ENCODE data around the gene ECHS1.

ECHS1 gene

GRCh38 chr10:133378251-133379096 is 5.3 kb upstream of the ECHS1 start (continued):
- TF ChIP-seq ZNF354C (tag by site-specific recombination; IDR thresholded peaks at IDR 0.05; ENCODE audit: borderline replicate concordance, low read depth) (no peak), TRIM28 (IDR thresholded peaks at IDR 0.05; ENCODE audit: borderline replicate concordance, low read length) (no peak), ZNF2 (tag by site-specific recombination; IDR thresholded peaks at IDR 0.05) (peak; percentile 83), ZIC2 (tag by site-specific recombination; IDR thresholded peaks at IDR 0.05) (peak; percentile 72), ZBTB48 (tag by site-specific recombination; IDR thresholded peaks at IDR 0.05) (peak; percentile 80; the same call in 1 of the 2 replicates), ZNF174 (tag by site-specific recombination; IDR thresholded peaks at IDR 0.05) (no peak), ZNF449 (tag by site-specific recombination; IDR thresholded peaks at IDR 0.05) (peak; percentile 22; the same call in 1 of the 2 replicates), ZNF121 (tag by site-specific recombination; IDR thresholded peaks at IDR 0.05) (no peak), ZNF48 (tag by site-specific recombination; IDR thresholded peaks at IDR 0.05) (no peak), SP3 (tag by site-specific recombination; IDR thresholded peaks at IDR 0.05) (peak; percentile 63), ZNF324 (tag by site-specific recombination; IDR thresholded peaks at IDR 0.05) (no peak), SP2 (tag by site-specific recombination; IDR thresholded peaks at IDR 0.05) (peak; percentile 65), ZNF114 (tag by site-specific recombination; IDR thresholded peaks at IDR 0.05) (no peak), ZNF777 (tag by site-specific recombination; IDR thresholded peaks at IDR 0.05; ENCODE audit: borderline replicate concordance) (0 out of 2 replicates have a peak, but pooled peaks have one; percentile 56), BCL11B (tag by site-specific recombination; IDR thresholded peaks at IDR 0.05; ENCODE audit: low read depth) (no peak), ZNF112 (tag by site-specific recombination; IDR thresholded peaks at IDR 0.05) (no peak), ZFP37 (tag by site-specific recombination; IDR thresholded peaks at IDR 0.05) (no peak), ZNF571 (tag by site-specific recombination; IDR thresholded peaks at IDR 0.05) (no peak), YY2 (tag by site-specific recombination; IDR thresholded peaks at IDR 0.05) (no peak), GLIS2 (tag by site-specific recombination; IDR thresholded peaks at IDR 0.05) (peak; percentile 71), ZNF10 (tag by site-specific recombination; IDR thresholded peaks at IDR 0.05) (no peak), KLF8 (tag by site-specific recombination; IDR thresholded peaks at IDR 0.05) (peak; percentile 38), ZSCAN4 (tag by site-specific recombination; IDR thresholded peaks at IDR 0.05) (no peak), ZNF501 (tag by site-specific recombination; IDR thresholded peaks at IDR 0.05) (peak; percentile 68; the same call in 1 of the 2 replicates), MEIS1 (CRISPR knock-in tag; IDR thresholded peaks at IDR 0.05; ENCODE audit: borderline replicate concordance) (no peak), ZSCAN30 (tag by site-specific recombination; IDR thresholded peaks at IDR 0.05) (no peak), ZEB2 (tag by site-specific recombination; IDR thresholded peaks at IDR 0.05) (0 out of 2 replicates have a peak, but pooled peaks have one; percentile 18), ZNF658 (tag by site-specific recombination; IDR thresholded peaks at IDR 0.05) (no peak), ZNF423 (tag by site-specific recombination; IDR thresholded peaks at IDR 0.05) (0 out of 2 replicates have a peak, but pooled peaks have one; percentile 25)
- TF ChIP-seq, protein P1, sequence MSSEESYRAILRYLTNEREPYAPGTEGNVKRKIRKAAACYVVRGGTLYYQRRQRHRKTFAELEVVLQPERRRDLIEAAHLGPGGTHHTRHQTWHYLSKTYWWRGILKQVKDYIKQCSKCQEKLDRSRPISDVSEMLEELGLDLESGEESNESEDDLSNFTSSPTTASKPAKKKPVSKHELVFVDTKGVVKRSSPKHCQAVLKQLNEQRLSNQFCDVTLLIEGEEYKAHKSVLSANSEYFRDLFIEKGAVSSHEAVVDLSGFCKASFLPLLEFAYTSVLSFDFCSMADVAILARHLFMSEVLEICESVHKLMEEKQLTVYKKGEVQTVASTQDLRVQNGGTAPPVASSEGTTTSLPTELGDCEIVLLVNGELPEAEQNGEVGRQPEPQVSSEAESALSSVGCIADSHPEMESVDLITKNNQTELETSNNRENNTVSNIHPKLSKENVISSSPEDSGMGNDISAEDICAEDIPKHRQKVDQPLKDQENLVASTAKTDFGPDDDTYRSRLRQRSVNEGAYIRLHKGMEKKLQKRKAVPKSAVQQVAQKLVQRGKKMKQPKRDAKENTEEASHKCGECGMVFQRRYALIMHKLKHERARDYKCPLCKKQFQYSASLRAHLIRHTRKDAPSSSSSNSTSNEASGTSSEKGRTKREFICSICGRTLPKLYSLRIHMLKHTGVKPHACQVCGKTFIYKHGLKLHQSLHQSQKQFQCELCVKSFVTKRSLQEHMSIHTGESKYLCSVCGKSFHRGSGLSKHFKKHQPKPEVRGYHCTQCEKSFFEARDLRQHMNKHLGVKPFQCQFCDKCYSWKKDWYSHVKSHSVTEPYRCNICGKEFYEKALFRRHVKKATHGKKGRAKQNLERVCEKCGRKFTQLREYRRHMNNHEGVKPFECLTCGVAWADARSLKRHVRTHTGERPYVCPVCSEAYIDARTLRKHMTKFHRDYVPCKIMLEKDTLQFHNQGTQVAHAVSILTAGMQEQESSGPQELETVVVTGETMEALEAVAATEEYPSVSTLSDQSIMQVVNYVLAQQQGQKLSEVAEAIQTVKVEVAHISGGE (tag by site-specific recombination; conservative IDR thresholded peaks at IDR 0.05; ENCODE audit: low read depth): peak; percentile 91
- TF ChIP-seq, protein P2, sequence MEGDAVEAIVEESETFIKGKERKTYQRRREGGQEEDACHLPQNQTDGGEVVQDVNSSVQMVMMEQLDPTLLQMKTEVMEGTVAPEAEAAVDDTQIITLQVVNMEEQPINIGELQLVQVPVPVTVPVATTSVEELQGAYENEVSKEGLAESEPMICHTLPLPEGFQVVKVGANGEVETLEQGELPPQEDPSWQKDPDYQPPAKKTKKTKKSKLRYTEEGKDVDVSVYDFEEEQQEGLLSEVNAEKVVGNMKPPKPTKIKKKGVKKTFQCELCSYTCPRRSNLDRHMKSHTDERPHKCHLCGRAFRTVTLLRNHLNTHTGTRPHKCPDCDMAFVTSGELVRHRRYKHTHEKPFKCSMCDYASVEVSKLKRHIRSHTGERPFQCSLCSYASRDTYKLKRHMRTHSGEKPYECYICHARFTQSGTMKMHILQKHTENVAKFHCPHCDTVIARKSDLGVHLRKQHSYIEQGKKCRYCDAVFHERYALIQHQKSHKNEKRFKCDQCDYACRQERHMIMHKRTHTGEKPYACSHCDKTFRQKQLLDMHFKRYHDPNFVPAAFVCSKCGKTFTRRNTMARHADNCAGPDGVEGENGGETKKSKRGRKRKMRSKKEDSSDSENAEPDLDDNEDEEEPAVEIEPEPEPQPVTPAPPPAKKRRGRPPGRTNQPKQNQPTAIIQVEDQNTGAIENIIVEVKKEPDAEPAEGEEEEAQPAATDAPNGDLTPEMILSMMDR (tag by site-specific recombination; IDR thresholded peaks at IDR 0.05): peak; percentile 29; the same call in 1 of the 2 replicates
- TF ChIP-seq, protein P3, sequence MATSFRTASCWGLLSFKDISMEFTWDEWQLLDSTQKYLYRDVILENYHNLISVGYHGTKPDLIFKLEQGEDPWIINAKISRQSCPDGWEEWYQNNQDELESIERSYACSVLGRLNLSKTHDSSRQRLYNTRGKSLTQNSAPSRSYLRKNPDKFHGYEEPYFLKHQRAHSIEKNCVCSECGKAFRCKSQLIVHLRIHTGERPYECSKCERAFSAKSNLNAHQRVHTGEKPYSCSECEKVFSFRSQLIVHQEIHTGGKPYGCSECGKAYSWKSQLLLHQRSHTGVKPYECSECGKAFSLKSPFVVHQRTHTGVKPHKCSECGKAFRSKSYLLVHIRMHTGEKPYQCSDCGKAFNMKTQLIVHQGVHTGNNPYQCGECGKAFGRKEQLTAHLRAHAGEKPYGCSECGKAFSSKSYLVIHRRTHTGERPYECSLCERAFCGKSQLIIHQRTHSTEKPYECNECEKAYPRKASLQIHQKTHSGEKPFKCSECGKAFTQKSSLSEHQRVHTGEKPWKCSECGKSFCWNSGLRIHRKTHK (tag by site-specific recombination; IDR thresholded peaks at IDR 0.05): no peak
